Measurements from ENCODE around the gene DHCR7. TPM values are rescaled to one million over a fixed set of nuclear protein-coding genes. Genes with fewer than 3 reads are reported as not detected.

Gene DHCR7
- total and polyA plus RNA-seq, 7 donors, result 4.9 to 15.1 (median 8.4) TPM

- intact Hi-C loops (cut with DNase I), result no loop called here
Measured at GRCh38 chr11:71414645-71415044, 33.5 kb downstream of the DHCR7 start.

GRCh38 chr11:71410363-71410966 lies 37.7 kb downstream of the DHCR7 start:
- H3K4me1 ChIP-seq, result no peaks in the 10 kb centered on the region
- 82 to 86% (median 83%) methylated on average over 7 of the region's 7 CpGs for WGBS, 3 donors
- ATAC-seq (no peak), DNase-seq (no peak)
- peaks cover 0 to 6% (median 3%) of the 10 kb centered on the region in 3 donors for H3K27me3 ChIP-seq (ENCODE audit: insufficient read depth in 3 of 3, low read length in 2 of 3)
- intact Hi-C loops (cut with DNase I), result no loop called here
- no peak overlapping the region for H3K4me3 ChIP-seq
- no peak for TF ChIP-seq CTCF (IDR thresholded peaks at IDR 0.05)
- no peaks in the 10 kb centered on the region for H3K36me3 ChIP-seq (ENCODE audit: insufficient read depth in 1 of 2, low read depth in 1 of 2)
- no peaks in the 10 kb centered on the region for H3K9me3 ChIP-seq
- no peak overlapping the region for H3K27ac ChIP-seq

More at GRCh38 chr11:71414645-71415044, 33.5 kb downstream of the DHCR7 start:
- TF ChIP-seq CTCF (IDR thresholded peaks at IDR 0.05), result no peak
- no peak overlapping the region for H3K4me3 ChIP-seq
- no peak overlapping the region for H3K27ac ChIP-seq
- H3K36me3 ChIP-seq (ENCODE audit: insufficient read depth in 1 of 2, low read depth in 1 of 2), result no peaks in the 10 kb centered on the region
- no peak for DNase-seq
- no peaks in the 10 kb centered on the region for H3K4me1 ChIP-seq
- H3K27me3 ChIP-seq (ENCODE audit: insufficient read depth in 3 of 3, low read length in 2 of 3), result peaks cover 0 to 7% (median 0%) of the 10 kb centered on the region in 3 donors
- ATAC-seq, result no peak
- H3K9me3 ChIP-seq, result no peaks in the 10 kb centered on the region

- WGBS, 3 donors, result 35 to 51% (median 35%) methylated on average over 7 of the region's 7 CpGs
- Histone ChIP-seq H3K36me3 (ENCODE audit: insufficient read depth in 1 of 2, low read depth in 1 of 2) (no peaks in the 10 kb centered on the region), H3K4me1 (no peaks in the 10 kb centered on the region), H3K9me3 (no peaks in the 10 kb centered on the region), H3K27me3 (ENCODE audit: insufficient read depth in 3 of 3, low read length in 2 of 3) (peaks cover 0 to 8% (median 3%) of the 10 kb centered on the region in 3 donors), H3K27ac (no peak overlapping the region), H3K4me3 (no peak overlapping the region)
- no peak for ATAC-seq
- no peak for DNase-seq
- TF ChIP-seq CTCF (IDR thresholded peaks at IDR 0.05), result no peak
- intact Hi-C loops (cut with DNase I), result no loop called here
Measured at GRCh38 chr11:71408826-71409225, 39.4 kb downstream of the DHCR7 start.

- Histone ChIP-seq H3K27ac (no peak overlapping the region), H3K27me3 (ENCODE audit: insufficient read depth in 3 of 3, low read length in 2 of 3) (peaks cover 0 to 8% (median 0%) of the 10 kb centered on the region in 3 donors), H3K4me1 (no peaks in the 10 kb centered on the region), H3K4me3 (no peak overlapping the region), H3K36me3 (ENCODE audit: insufficient read depth in 1 of 2, low read depth in 1 of 2) (no peaks in the 10 kb centered on the region), H3K9me3 (no peaks in the 10 kb centered on the region)
- DNase-seq (no peak), ATAC-seq (no peak)
- intact Hi-C loops (cut with DNase I), result no loop called here
- WGBS, 3 donors, result 86 to 92% (median 89%) methylated on average over 15 of the region's 15 CpGs
- no peak for TF ChIP-seq CTCF (IDR thresholded peaks at IDR 0.05)
Measured at GRCh38 chr11:71407356-71407755, 40.8 kb downstream of the DHCR7 start.

GRCh38 chr11:71406681-71407080 lies 41.5 kb downstream of the DHCR7 start:
- ATAC-seq (no peak), DNase-seq (no peak)
- Histone ChIP-seq H3K27me3 (ENCODE audit: insufficient read depth in 3 of 3, low read length in 2 of 3) (peaks cover 0 to 11% (median 0%) of the 10 kb centered on the region in 3 donors), H3K4me3 (no peak overlapping the region), H3K9me3 (no peaks in the 10 kb centered on the region), H3K36me3 (ENCODE audit: insufficient read depth in 1 of 2, low read depth in 1 of 2) (no peaks in the 10 kb centered on the region), H3K4me1 (no peaks in the 10 kb centered on the region), H3K27ac (no peak overlapping the region)
- WGBS, 3 donors, result 47 to 49% (median 48%) methylated on average over 10 of the region's 10 CpGs
- TF ChIP-seq CTCF (IDR thresholded peaks at IDR 0.05), result no peak
- intact Hi-C loops (cut with DNase I), result no loop called here

Data from psoas muscle (tissue), 8 donors.